Testis (tissue), 2 donors: ENCODE results near the gene FIZ1.

Experiments
- CTCF ChIP-seq, 3 experiments: fragments of 450-650 bp in 2 of 3; fragments of 200-600 bp in 1 of 3; sonication (generic) in 1 of 3; IDR thresholded peaks; one replicate each; pipeline ENCODE4 v1.5.1; 2016 to 2019; ENCODE audit warnings: antibody characterized with exemption in 3 of 3, mild to moderate bottlenecking in 2 of 3, moderate library complexity in 1 of 3
- POLR2A ChIP-seq: fragments of 450-650 bp; IDR thresholded peaks from one replicate; pipeline ENCODE4 v1.6.1; 2017; ENCODE audit warnings: antibody characterized with exemption, mild to moderate bottlenecking, moderate library complexity

DNA sequence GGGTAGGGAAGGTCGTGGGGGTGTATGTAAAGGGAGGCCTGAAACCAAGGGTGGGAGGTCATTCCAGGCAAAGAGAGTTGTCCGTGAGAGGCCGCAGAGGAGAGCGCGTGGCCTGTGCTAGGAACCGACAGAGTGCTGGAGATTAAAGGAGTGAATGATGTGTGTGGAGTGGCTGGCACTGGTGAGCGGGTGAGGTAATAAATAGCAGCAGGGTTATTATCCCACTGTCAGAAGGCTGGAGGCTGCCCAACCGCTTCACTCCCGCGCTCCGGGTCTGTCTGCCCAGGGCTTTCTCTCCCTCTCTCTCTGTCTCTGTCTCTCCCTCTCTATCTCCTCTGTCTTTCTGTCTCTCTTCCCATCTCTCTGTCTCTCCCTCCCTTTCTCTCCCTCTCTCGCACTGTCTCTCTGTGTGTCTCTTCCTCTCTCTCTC, 36.0 kb downstream of the FIZ1 start:
- TF ChIP-seq POLR2A (no peak), CTCF (IDR thresholded peaks at IDR 0.05) (no peak)
